PC-3 (cell line): Measurements from ENCODE around the gene ZMYM1. TPM values are rescaled to one million over a fixed set of nuclear protein-coding genes. Genes with fewer than 3 reads are reported as not detected.

Source experiments
- ATAC-seq: fragments of 200-7000 bp; cut with Tn5 transposase; 2 replicates; pipeline ENCODE4 v1.9.1; 2020; ENCODE audit warnings: mild to moderate bottlenecking, moderate library complexity
- BruUV-seq: library from RNA; stranded (reverse); fragments of 400-500 nt; replicated peaks from 2 replicates; lab custom pipeline; 2021; lab: Mats Ljungman, UMichigan
- CTCF ChIA-PET: fragments of 300-600 bp; sonication (Branson Sonifier 250); formaldehyde crosslinking; loops from one replicate; lab custom pipeline; 2022; ENCODE audit warnings: antibody characterized with exemption; lab: Charles Lee
- POLR2A ChIA-PET: fragments of 300-600 bp; sonication (Branson Sonifier 250); formaldehyde crosslinking; loops from one replicate; lab custom pipeline; 2022; ENCODE audit warnings: antibody characterized with exemption; ENCODE audit not compliant: unreplicated experiment; lab: Charles Lee
- DNase-seq: peaks from one replicate; pipeline ENCODE4 v3.0.0-alpha.2; 2015
- H2AFZ ChIP-seq: fragments of 300-600 bp; sonication (generic); 2 replicates; pipeline ENCODE4 v1.6.0; 2016; ENCODE audit warnings: antibody characterized with exemption, low read length
- H3F3A ChIP-seq: fragments of 300-600 bp; sonication (generic); one replicate; pipeline ENCODE4 v1.6.0; 2017; ENCODE audit warnings: antibody characterized with exemption, low read length, control low read depth, mild to moderate bottlenecking; ENCODE audit not compliant: unreplicated experiment
- H3K27ac ChIP-seq: fragments of 300-600 bp; sonication (generic); 2 replicates; pipeline ENCODE4 v1.5.1; 2016; ENCODE audit warnings: mild to moderate bottlenecking, low read length
- H3K27me3 ChIP-seq: fragments of 300-600 bp; sonication (generic); 2 replicates; pipeline ENCODE4 v1.6.1; 2016; ENCODE audit warnings: low read length, mixed read lengths
- H3K36me3 ChIP-seq: fragments of 300-600 bp; sonication (generic); 2 replicates; pipeline ENCODE4 v1.6.1; 2016; ENCODE audit warnings: low read depth, mixed run types, low read length, mixed read lengths
- H3K4me1 ChIP-seq: fragments of 300-600 bp; sonication (generic); 2 replicates; pipeline ENCODE4 v1.5.1; 2016; ENCODE audit warnings: low read length; ENCODE audit not compliant: insufficient read depth
- H3K4me2 ChIP-seq: fragments of 300-600 bp; sonication (generic); 2 replicates; pipeline ENCODE4 v1.6.0; 2016; ENCODE audit warnings: low read length
- H3K4me3 ChIP-seq: fragments of 300-600 bp; sonication (generic); 2 replicates; pipeline ENCODE4 v1.5.1; 2016; ENCODE audit warnings: mild to moderate bottlenecking, low read length, mixed read lengths
- H3K79me2 ChIP-seq: fragments of 300-600 bp; sonication (generic); 2 replicates; pipeline ENCODE4 v1.6.1; 2017; ENCODE audit warnings: low read length, mixed read lengths
- H3K9ac ChIP-seq: fragments of 300-600 bp; sonication (generic); 2 replicates; pipeline ENCODE4 v1.6.0; 2016; ENCODE audit warnings: mild to moderate bottlenecking, low read length
- H3K9me2 ChIP-seq: fragments of 300-600 bp; sonication (generic); replicated peaks from 2 replicates; pipeline ENCODE4 v1.6.1; 2016; ENCODE audit warnings: mixed run types, low read length, mixed read lengths
- H3K9me3 ChIP-seq: fragments of 300-600 bp; sonication (generic); 2 replicates; pipeline ENCODE4 v1.6.1; 2016; ENCODE audit warnings: low read length, mixed read lengths
- H4K20me1 ChIP-seq: fragments of 300-600 bp; sonication (generic); 2 replicates; pipeline ENCODE4 v1.6.1; 2016; ENCODE audit warnings: low read length, mixed read lengths
- CTCF ChIP-seq: fragments of 300-600 bp; sonication (generic); conservative IDR thresholded peaks from 2 replicates; pipeline ENCODE4 v1.5.1; 2017; ENCODE audit warnings: antibody characterized with exemption, low read depth, mild to moderate bottlenecking, low read length
- EZH2 ChIP-seq: fragments of 300-600 bp; sonication (generic); IDR thresholded peaks from one replicate; pipeline ENCODE4 v1.6.1; 2017; ENCODE audit warnings: antibody characterized with exemption, mild to moderate bottlenecking, low read length; ENCODE audit not compliant: unreplicated experiment
- EZH2phosphoT487 ChIP-seq: fragments of 300-600 bp; sonication (generic); IDR thresholded peaks from 2 replicates; pipeline ENCODE4 v1.6.1; 2018; ENCODE audit warnings: mild to moderate bottlenecking, antibody characterized with exemption, low read length, borderline replicate concordance
- intact Hi-C: fragments of 100-400 bp; cut with micrococcal nuclease; formaldehyde crosslinking; loops from 2 replicates; pipeline ENCODE4 v1.9.0; 2023
- total RNA-seq: library from RNA; depleted of rRNA; stranded (reverse); fragments of >200 nt; gene quantifications from 2 replicates; pipeline ENCODE4 v1.2.3, GENCODE V29; 2014

Gene ZMYM1
- total RNA-seq, 1 experiment from 2014 or later: 17.0 TPM

GRCh38 chr1:35033346-35033745, 45.8 kb upstream of the ZMYM1 start:
- POLR2A ChIA-PET: no interaction called here
- Histone ChIP-seq H3K4me1 (peaks cover 15% of the 10 kb centered on the region), H3K9me2 (no peaks in the 10 kb centered on the region), H3K79me2 (peaks cover 20% of the 10 kb centered on the region), H4K20me1 (no peaks in the 10 kb centered on the region), H3K27ac (no peak overlapping the region), H3K9me3 (no peaks in the 10 kb centered on the region), H3K36me3 (no peaks in the 10 kb centered on the region), H2AFZ (no peak overlapping the region), H3F3A (no peaks in the 10 kb centered on the region), H3K9ac (no peak overlapping the region), H3K27me3 (no peaks in the 10 kb centered on the region), H3K4me3 (no peak overlapping the region), H3K4me2 (no peak overlapping the region)
- TF ChIP-seq EZH2: no peak
- TF ChIP-seq EZH2phosphoT487: no peak
- no peak for TF ChIP-seq CTCF
- no peak for DNase-seq
- CTCF ChIA-PET: no interaction called here
- no peak for ATAC-seq
- intact Hi-C loops: loop anchor here (2.0 to 10.0 kb wide), 3 partner anchors 44 to 231 kb away; partner anchors contain the start of genes SFPQ, ZMYM1 and ZMYM4
- BruUV-seq: no TSS peak

GRCh38 chr1:35036621-35037020, 42.6 kb upstream of the ZMYM1 start:
- DNase-seq: no peak
- no peaks in the 10 kb centered on the region for H3K27me3 ChIP-seq
- H3K4me3 ChIP-seq: no peak overlapping the region
- no peak overlapping the region for H3K9ac ChIP-seq
- no peak overlapping the region for H3K27ac ChIP-seq
- no TSS peak for BruUV-seq
- no peak overlapping the region for H3K4me2 ChIP-seq
- intact Hi-C loops: loop anchor here (10.0 kb wide), 1 partner anchor 228 kb away; the partner anchor contains the start of gene ZMYM4
- H2AFZ ChIP-seq: no peak overlapping the region
- no peak for TF ChIP-seq EZH2
- no peak for TF ChIP-seq EZH2phosphoT487
- TF ChIP-seq CTCF: no peak
- CTCF ChIA-PET: no interaction called here
- H3K4me1 ChIP-seq: no peaks in the 10 kb centered on the region
- no peak for ATAC-seq
- H3K9me3 ChIP-seq: no peaks in the 10 kb centered on the region
- H3K79me2 ChIP-seq: no peaks in the 10 kb centered on the region
- H3K36me3 ChIP-seq: no peaks in the 10 kb centered on the region
- H3K9me2 ChIP-seq: no peaks in the 10 kb centered on the region
- no peaks in the 10 kb centered on the region for H3F3A ChIP-seq
- no peaks in the 10 kb centered on the region for H4K20me1 ChIP-seq
- POLR2A ChIA-PET: no interaction called here

- Histone ChIP-seq H3K4me2 (no peak overlapping the region), H3K9me3 (no peaks in the 10 kb centered on the region)
- CTCF ChIA-PET: no interaction called here
Observed at GRCh38 chr1:35037206-35037605, 42.0 kb upstream of the ZMYM1 start.

More at GRCh38 chr1:35037206-35037605, 42.0 kb upstream of the ZMYM1 start:
- no peaks in the 10 kb centered on the region for H4K20me1 ChIP-seq
- no peak for TF ChIP-seq EZH2
- TF ChIP-seq CTCF: no peak
- TF ChIP-seq EZH2phosphoT487: no peak
- no peaks in the 10 kb centered on the region for H3K79me2 ChIP-seq
- H3K9me2 ChIP-seq: no peaks in the 10 kb centered on the region
- no peak overlapping the region for H2AFZ ChIP-seq
- BruUV-seq: no TSS peak
- H3K27ac ChIP-seq: no peak overlapping the region
- H3K4me3 ChIP-seq: no peak overlapping the region
- no peak overlapping the region for H3K9ac ChIP-seq
- ATAC-seq (no peak), DNase-seq (no peak)
- no peaks in the 10 kb centered on the region for H3K27me3 ChIP-seq
- no peaks in the 10 kb centered on the region for H3F3A ChIP-seq
- intact Hi-C loops: loop anchor here (10.0 kb wide), 1 partner anchor 228 kb away; the partner anchor contains the start of gene ZMYM4
- no peaks in the 10 kb centered on the region for H3K4me1 ChIP-seq
- POLR2A ChIA-PET: no interaction called here
- no peaks in the 10 kb centered on the region for H3K36me3 ChIP-seq
